H9 (cell line): ENCODE measurements around the gene COL4A1. TPM values are rescaled to one million over a fixed set of nuclear protein-coding genes. Genes with fewer than 3 reads are reported as not detected.

Experiments
- DNase-seq: peaks from one replicate; pipeline ENCODE4 v3.0.0-alpha.2; 2017
- H2AFZ ChIP-seq: one replicate; pipeline ENCODE4 v1.6.1; 2013; ENCODE audit warnings: mild to moderate bottlenecking, low read length, control low read depth, moderate library complexity
- H2AK5ac ChIP-seq: 2 replicates; pipeline ENCODE4 v1.6.1; 2013; ENCODE audit warnings: low read length, control low read depth, mixed read lengths; ENCODE audit not compliant: insufficient read length
- H2BK120ac ChIP-seq: one replicate; pipeline ENCODE4 v1.6.1; 2013; ENCODE audit warnings: low read depth, mild to moderate bottlenecking, low read length, control low read depth, inconsistent platforms; ENCODE audit not compliant: poor library complexity, severe bottlenecking
- H2BK12ac ChIP-seq: 2 replicates; pipeline ENCODE4 v1.6.1; 2013; ENCODE audit warnings: low read length, control low read depth, mixed read lengths, low read depth; ENCODE audit not compliant: insufficient read length
- H2BK15ac ChIP-seq: 2 replicates; pipeline ENCODE4 v1.6.1; 2013; ENCODE audit warnings: low read depth, low read length, control low read depth
- H2BK20ac ChIP-seq: one replicate; pipeline ENCODE4 v1.6.1; 2013; ENCODE audit warnings: low read depth, mild to moderate bottlenecking, low read length, control low read depth, inconsistent platforms; ENCODE audit not compliant: poor library complexity, severe bottlenecking
- H2BK5ac ChIP-seq: 2 replicates; pipeline ENCODE4 v1.6.1; 2013; ENCODE audit warnings: low read length, control low read depth, mixed read lengths; ENCODE audit not compliant: insufficient read length
- H3K14ac ChIP-seq: 2 replicates; pipeline ENCODE4 v1.6.1; 2013; ENCODE audit warnings: low read length, control low read depth; ENCODE audit not compliant: insufficient read depth
- H3K18ac ChIP-seq: 2 replicates; pipeline ENCODE4 v1.6.1; 2013; ENCODE audit warnings: low read depth, mild to moderate bottlenecking, mixed read lengths, low read length, control low read depth; ENCODE audit not compliant: insufficient read length
- H3K23ac ChIP-seq: 2 replicates; pipeline ENCODE4 v1.6.1; 2013; ENCODE audit warnings: low read length, control low read depth, mixed read lengths, low read depth; ENCODE audit not compliant: insufficient read length
- H3K23me2 ChIP-seq: 2 replicates; pipeline ENCODE4 v1.6.1; 2013; ENCODE audit warnings: low read depth, mild to moderate bottlenecking, mixed read lengths, low read length, control low read depth; ENCODE audit not compliant: insufficient read length, poor library complexity, severe bottlenecking
- H3K27ac ChIP-seq: 2 replicates; pipeline ENCODE4 v1.5.1; 2013; ENCODE audit warnings: low read length, control low read depth, mixed read lengths, low read depth; ENCODE audit not compliant: insufficient read length
- H3K27me3 ChIP-seq: 2 replicates; pipeline ENCODE4 v1.6.1; 2013; ENCODE audit warnings: low read length, control low read depth, inconsistent platforms; ENCODE audit not compliant: insufficient read depth
- H3K4ac ChIP-seq: 2 replicates; pipeline ENCODE4 v1.6.1; 2013; ENCODE audit warnings: low read depth, mild to moderate bottlenecking, control low read depth, inconsistent platforms, low read length, moderate library complexity
- H3K4me1 ChIP-seq: 2 replicates; pipeline ENCODE4 v1.6.1; 2013; ENCODE audit warnings: low read length, control low read depth, inconsistent platforms; ENCODE audit not compliant: insufficient read depth
- H3K4me2 ChIP-seq: 2 replicates; pipeline ENCODE4 v1.6.1; 2013; ENCODE audit warnings: low read length, control low read depth, mixed read lengths; ENCODE audit not compliant: insufficient read length, insufficient read depth
- H3K56ac ChIP-seq: 2 replicates; pipeline ENCODE4 v1.6.1; 2013; ENCODE audit warnings: low read depth, mild to moderate bottlenecking, mixed read lengths, low read length, control low read depth; ENCODE audit not compliant: insufficient read length
- H3K79me1 ChIP-seq: 2 replicates; pipeline ENCODE4 v1.6.1; 2013; ENCODE audit warnings: low read depth, mild to moderate bottlenecking, moderate library complexity, low read length, control low read depth, inconsistent platforms; ENCODE audit not compliant: insufficient read depth, poor library complexity, severe bottlenecking
- H3K79me2 ChIP-seq: 2 replicates; pipeline ENCODE4 v1.6.1; 2013; ENCODE audit warnings: low read length, control low read depth, inconsistent platforms; ENCODE audit not compliant: insufficient read depth
- H3K9ac ChIP-seq: 2 replicates; pipeline ENCODE4 v1.6.1; 2013; ENCODE audit warnings: low read length, control low read depth, mixed read lengths; ENCODE audit not compliant: insufficient read length; ENCODE audit errors: extremely low read depth
- H3K9me3 ChIP-seq: one replicate; pipeline ENCODE4 v1.6.1; 2013; ENCODE audit warnings: low read depth, low read length, inconsistent platforms; ENCODE audit not compliant: control insufficient read depth
- H3T11ph ChIP-seq: one replicate; pipeline ENCODE4 v1.6.1; 2013; ENCODE audit warnings: mild to moderate bottlenecking, low read length, control low read depth, inconsistent platforms
- H4K20me1 ChIP-seq: one replicate; pipeline ENCODE4 v1.6.1; 2013; ENCODE audit not compliant: control insufficient read depth, insufficient read length, insufficient read depth
- H4K5ac ChIP-seq: 2 replicates; pipeline ENCODE4 v1.6.1; 2013; ENCODE audit warnings: low read depth, mild to moderate bottlenecking, mixed read lengths, low read length, control low read depth; ENCODE audit not compliant: insufficient read length
- H4K8ac ChIP-seq: replicated peaks from 2 replicates; pipeline ENCODE4 v1.6.1; 2013; ENCODE audit warnings: low read length, control low read depth, mixed read lengths, low read depth; ENCODE audit not compliant: insufficient read length
- H4K91ac ChIP-seq: 2 replicates; pipeline ENCODE4 v1.6.1; 2013; ENCODE audit warnings: low read depth, mild to moderate bottlenecking, moderate library complexity, mixed read lengths, low read length, control low read depth; ENCODE audit not compliant: insufficient read length
- H3K27ac Mint-ChIP-seq, 3 experiments: 2 replicates in 2 of 3; 3 replicates in 1 of 3; pipeline ENCODE4 v1.8.0; 2020 to 2021; ENCODE audit warnings: mixed read lengths in 3 of 3, mild to moderate bottlenecking in 1 of 3, moderate library complexity in 1 of 3
- H3K27me3 Mint-ChIP-seq: 2 replicates; pipeline ENCODE4 v1.8.0; 2021; ENCODE audit warnings: low read depth, mild to moderate bottlenecking, moderate library complexity, mixed read lengths
- H3K36me3 Mint-ChIP-seq, 3 experiments: 2 replicates in 2 of 3; 3 replicates in 1 of 3; pipeline ENCODE4 v1.8.0; 2020 to 2021; ENCODE audit warnings: low read depth in 3 of 3, mixed read lengths in 3 of 3; ENCODE audit not compliant: insufficient read depth in 1 of 3
- H3K4me1 Mint-ChIP-seq, 2 experiments: 2 replicates each; pipeline ENCODE4 v1.8.0; 2020; ENCODE audit warnings: mixed read lengths in 2 of 2
- H3K4me3 Mint-ChIP-seq, 2 experiments: 2 replicates in 1 of 2; 3 replicates in 1 of 2; pipeline ENCODE4 v1.8.0; 2020 to 2021; ENCODE audit warnings: mild to moderate bottlenecking in 2 of 2, mixed read lengths in 2 of 2, moderate library complexity in 1 of 2
- H3K9me3 Mint-ChIP-seq, 2 experiments: 2 replicates in 1 of 2; 3 replicates in 1 of 2; pipeline ENCODE4 v1.8.0; 2020; ENCODE audit warnings: mild to moderate bottlenecking in 2 of 2, mixed read lengths in 2 of 2, moderate library complexity in 1 of 2
- WGBS: extraction: QIAGEN DNeasy Blood & Tissue Kit; methylation state at CpG from one replicate; pipeline ENCODE4 v1.1.7; 2013; ENCODE audit warnings: missing lambda C conversion rate, low lambda C conversion rate, mixed read lengths; ENCODE audit not compliant: insufficient read length; ENCODE audit errors: extremely low coverage; 5-methylcytosine and 5-hydroxymethylcytosine counted together
- total RNA-seq: library from RNA; stranded (reverse); gene quantifications from 2 replicates; pipeline ENCODE4 v1.2.1, GENCODE V29; 2021
- TF ChIP-seq, protein P1 (sequence below): fragments of 200-600 bp; sonication (generic); conservative IDR thresholded peaks from 3 replicates; pipeline ENCODE4 v1.8.0; 2021; ENCODE audit warnings: antibody characterized with exemption, mild to moderate bottlenecking

COL4A1 gene
- total RNA-seq, 1 experiment from 2014 or later = 73.1 TPM

DNA sequence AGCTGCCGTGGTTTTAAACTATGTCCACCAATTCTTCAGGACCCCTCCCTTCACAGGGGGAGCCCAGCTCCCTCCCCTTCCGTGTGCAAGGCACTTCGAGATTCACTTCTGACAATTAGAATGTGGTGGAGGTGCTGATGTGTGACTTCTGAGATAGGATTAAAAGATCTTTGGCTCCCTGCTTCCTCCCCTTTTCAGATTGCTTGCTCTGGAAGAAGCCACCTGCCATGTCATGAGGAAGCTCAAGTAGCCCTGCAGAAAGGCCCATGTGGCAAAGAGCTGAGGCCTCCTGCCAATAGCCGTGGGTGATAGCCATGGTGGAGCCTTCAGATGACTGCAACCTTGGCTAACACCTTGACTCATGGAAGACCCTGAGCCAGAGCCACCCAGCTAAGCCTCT lies 204.9 kb downstream of the COL4A1 start:
- Histone ChIP-seq H4K8ac (no peak overlapping the region), H3K9ac (no peak overlapping the region), H3K9me3 (peaks cover 9% of the 10 kb centered on the region), H3K56ac (no peak overlapping the region), H2BK5ac (no peak overlapping the region), H3K27ac (no peak overlapping the region), H3T11ph (no peak overlapping the region), H3K18ac (no peak overlapping the region), H3K79me2 (no peaks in the 10 kb centered on the region), H3K23me2 (no peaks in the 10 kb centered on the region), H3K14ac (no peak overlapping the region), H3K79me1 (no peaks in the 10 kb centered on the region), H4K5ac (no peak overlapping the region), H3K27me3 (no peaks in the 10 kb centered on the region), H2BK20ac (no peak overlapping the region), H3K4me1 (no peaks in the 10 kb centered on the region), H2BK120ac (no peak overlapping the region), H2BK12ac (no peak overlapping the region), H4K91ac (no peak overlapping the region), H3K4ac (no peak overlapping the region), H2BK15ac (no peak overlapping the region), H4K20me1 (no peaks in the 10 kb centered on the region), H2AFZ (no peak overlapping the region), H3K23ac (no peak overlapping the region), H3K4me2 (no peak overlapping the region), H2AK5ac (no peak overlapping the region)
- Mint-ChIP-seq H3K36me3 (peaks cover 10 to 15% (median 11%) of the 10 kb centered on the region in 3 experiments), H3K27ac (no peak overlapping the region), H3K9me3 (peaks cover 23% of the 10 kb centered on the region in 2 experiments), H3K4me1 (no peaks in the 10 kb centered on the region), H3K27me3 (peaks cover 5% of the 10 kb centered on the region), H3K4me3 (no peak overlapping the region)
- WGBS = no CpG with 5 or more reads among the region's 4 CpGs
- no peak for DNase-seq
- TF ChIP-seq, protein P1, sequence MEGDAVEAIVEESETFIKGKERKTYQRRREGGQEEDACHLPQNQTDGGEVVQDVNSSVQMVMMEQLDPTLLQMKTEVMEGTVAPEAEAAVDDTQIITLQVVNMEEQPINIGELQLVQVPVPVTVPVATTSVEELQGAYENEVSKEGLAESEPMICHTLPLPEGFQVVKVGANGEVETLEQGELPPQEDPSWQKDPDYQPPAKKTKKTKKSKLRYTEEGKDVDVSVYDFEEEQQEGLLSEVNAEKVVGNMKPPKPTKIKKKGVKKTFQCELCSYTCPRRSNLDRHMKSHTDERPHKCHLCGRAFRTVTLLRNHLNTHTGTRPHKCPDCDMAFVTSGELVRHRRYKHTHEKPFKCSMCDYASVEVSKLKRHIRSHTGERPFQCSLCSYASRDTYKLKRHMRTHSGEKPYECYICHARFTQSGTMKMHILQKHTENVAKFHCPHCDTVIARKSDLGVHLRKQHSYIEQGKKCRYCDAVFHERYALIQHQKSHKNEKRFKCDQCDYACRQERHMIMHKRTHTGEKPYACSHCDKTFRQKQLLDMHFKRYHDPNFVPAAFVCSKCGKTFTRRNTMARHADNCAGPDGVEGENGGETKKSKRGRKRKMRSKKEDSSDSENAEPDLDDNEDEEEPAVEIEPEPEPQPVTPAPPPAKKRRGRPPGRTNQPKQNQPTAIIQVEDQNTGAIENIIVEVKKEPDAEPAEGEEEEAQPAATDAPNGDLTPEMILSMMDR = no peak
